Vagina (tissue), 2 donors: ENCODE data around the gene PTPRD.

Experiments used
- CTCF ChIP-seq, 3 experiments: fragments of 450-650 bp in 2 of 3; fragments of 200-600 bp in 1 of 3; sonication (generic) in 1 of 3; IDR thresholded peaks; one replicate each; pipeline ENCODE4 v1.5.1; 2017 to 2019; ENCODE audit warnings: antibody characterized with exemption in 3 of 3, mild to moderate bottlenecking in 2 of 3, moderate library complexity in 2 of 3
- POLR2A ChIP-seq, 2 donors: fragments of 450-650 bp; IDR thresholded peaks; one replicate each; pipeline ENCODE4 v1.6.1; 2017; ENCODE audit warnings: antibody characterized with exemption in 2 of 2, mild to moderate bottlenecking in 2 of 2, moderate library complexity in 2 of 2
- POLR2AphosphoS5 ChIP-seq, 2 donors: sonication (generic); formaldehyde crosslinking; IDR thresholded peaks; one replicate each; pipeline ENCODE4 v1.9.0; 2017; ENCODE audit warnings: antibody characterized with exemption in 2 of 2, mild to moderate bottlenecking in 2 of 2, low read depth in 1 of 2; ENCODE audit not compliant: insufficient read depth in 1 of 2

GRCh38 chr9:10260501-10260900 lies 352.3 kb downstream of the PTPRD start:
- TF ChIP-seq POLR2A (IDR thresholded peaks at IDR 0.05) (no peak), CTCF (IDR thresholded peaks at IDR 0.05) (no peak), POLR2AphosphoS5 (IDR thresholded peaks at IDR 0.05; ENCODE audit: insufficient read depth in 1 of 2, low read depth in 1 of 2) (no peak)
